Loucy (cell line): ENCODE results near the gene ANG.
"Not testable (repeated sequence)": the region's sequence is repeated elsewhere in the genome, so short reads cannot be mapped to it uniquely, and the experiment has no call there.

Source experiments
- H2AFZ ChIP-seq: fragments of 200-600 bp; sonication (generic); 2 replicates; pipeline ENCODE4 v1.6.0; 2016; ENCODE audit warnings: antibody characterized with exemption, mild to moderate bottlenecking, low read length, moderate library complexity
- H3F3A ChIP-seq: fragments of 200-600 bp; 2 replicates; pipeline ENCODE4 v1.6.0; 2016; ENCODE audit warnings: antibody characterized with exemption, low read depth, mild to moderate bottlenecking
- H3K27me3 ChIP-seq: fragments of 200-600 bp; sonication (generic); 2 replicates; pipeline ENCODE4 v1.6.1; 2014; ENCODE audit warnings: low read length, mild to moderate bottlenecking; ENCODE audit not compliant: insufficient read depth, poor library complexity, severe bottlenecking
- H3K36me3 ChIP-seq: fragments of 200-600 bp; sonication (generic); 2 replicates; pipeline ENCODE4 v1.6.1; 2016; ENCODE audit warnings: low read length; ENCODE audit not compliant: insufficient read depth
- H3K4me1 ChIP-seq: fragments of 200-600 bp; sonication (generic); 2 replicates; pipeline ENCODE4 v1.5.1; 2014; ENCODE audit warnings: low read length, mild to moderate bottlenecking; ENCODE audit not compliant: insufficient read depth, poor library complexity, severe bottlenecking
- H3K4me2 ChIP-seq: fragments of 200-600 bp; sonication (generic); 2 replicates; pipeline ENCODE4 v1.6.0; 2014; ENCODE audit warnings: antibody characterized with exemption, low read length, low read depth, mild to moderate bottlenecking; ENCODE audit not compliant: poor library complexity, severe bottlenecking
- H3K4me3 ChIP-seq: fragments of 200-600 bp; sonication (generic); 2 replicates; pipeline ENCODE4 v1.5.1; 2014; ENCODE audit warnings: low read length, mild to moderate bottlenecking, mixed read lengths; ENCODE audit not compliant: poor library complexity, severe bottlenecking
- H3K79me2 ChIP-seq: fragments of 200-600 bp; sonication (generic); 2 replicates; pipeline ENCODE4 v1.6.1; 2014; ENCODE audit warnings: low read length; ENCODE audit not compliant: insufficient read depth
- H3K9ac ChIP-seq: fragments of 200-600 bp; sonication (generic); 2 replicates; pipeline ENCODE4 v1.6.0; 2014; ENCODE audit warnings: mild to moderate bottlenecking, low read depth, low read length, moderate library complexity; ENCODE audit not compliant: poor library complexity, severe bottlenecking
- H3K9me2 ChIP-seq: fragments of 200-600 bp; sonication (generic); replicated peaks from 2 replicates; pipeline ENCODE4 v1.6.1; 2016; ENCODE audit warnings: low read depth, low read length, mixed read lengths
- H3K9me3 ChIP-seq: fragments of 200-600 bp; sonication (generic); 2 replicates; pipeline ENCODE4 v1.6.1; 2014; ENCODE audit warnings: mild to moderate bottlenecking, antibody characterized with exemption, low read length, low read depth; ENCODE audit not compliant: insufficient read depth
- H4K20me1 ChIP-seq: fragments of 200-600 bp; sonication (generic); 2 replicates; pipeline ENCODE4 v1.6.0; 2014; ENCODE audit warnings: antibody characterized with exemption, low read length, mild to moderate bottlenecking; ENCODE audit not compliant: insufficient read depth, poor library complexity, severe bottlenecking
- EZH2phosphoT487 ChIP-seq: fragments of 200-600 bp; IDR thresholded peaks from 2 replicates; pipeline ENCODE4 v1.6.1; 2018; ENCODE audit warnings: antibody characterized with exemption, mild to moderate bottlenecking, moderate library complexity, borderline replicate concordance
- TF ChIP-seq, protein P1 (sequence below): fragments of 200-600 bp; sonication (generic); conservative IDR thresholded peaks from 2 replicates; pipeline ENCODE4 v1.5.1; 2014; ENCODE audit warnings: mild to moderate bottlenecking, antibody characterized with exemption, low read length

The ANG gene

GRCh38 chr14:20723488-20723887 lies 34.9 kb downstream of the ANG start:
- no peaks in the 10 kb centered on the region for H3K9me3 ChIP-seq
- H3F3A ChIP-seq, result no peaks in the 10 kb centered on the region
- H3K79me2 ChIP-seq, result no peaks in the 10 kb centered on the region
- H3K9ac ChIP-seq, result no peak overlapping the region
- H3K4me3 ChIP-seq, result no peak overlapping the region
- H3K4me2 ChIP-seq, result no peak overlapping the region
- no peaks in the 10 kb centered on the region for H3K9me2 ChIP-seq
- no peaks in the 10 kb centered on the region for H3K36me3 ChIP-seq
- H3K27me3 ChIP-seq, result no peaks in the 10 kb centered on the region
- H2AFZ ChIP-seq, result no peak overlapping the region
- no peak for TF ChIP-seq EZH2phosphoT487
- TF ChIP-seq, protein P1, sequence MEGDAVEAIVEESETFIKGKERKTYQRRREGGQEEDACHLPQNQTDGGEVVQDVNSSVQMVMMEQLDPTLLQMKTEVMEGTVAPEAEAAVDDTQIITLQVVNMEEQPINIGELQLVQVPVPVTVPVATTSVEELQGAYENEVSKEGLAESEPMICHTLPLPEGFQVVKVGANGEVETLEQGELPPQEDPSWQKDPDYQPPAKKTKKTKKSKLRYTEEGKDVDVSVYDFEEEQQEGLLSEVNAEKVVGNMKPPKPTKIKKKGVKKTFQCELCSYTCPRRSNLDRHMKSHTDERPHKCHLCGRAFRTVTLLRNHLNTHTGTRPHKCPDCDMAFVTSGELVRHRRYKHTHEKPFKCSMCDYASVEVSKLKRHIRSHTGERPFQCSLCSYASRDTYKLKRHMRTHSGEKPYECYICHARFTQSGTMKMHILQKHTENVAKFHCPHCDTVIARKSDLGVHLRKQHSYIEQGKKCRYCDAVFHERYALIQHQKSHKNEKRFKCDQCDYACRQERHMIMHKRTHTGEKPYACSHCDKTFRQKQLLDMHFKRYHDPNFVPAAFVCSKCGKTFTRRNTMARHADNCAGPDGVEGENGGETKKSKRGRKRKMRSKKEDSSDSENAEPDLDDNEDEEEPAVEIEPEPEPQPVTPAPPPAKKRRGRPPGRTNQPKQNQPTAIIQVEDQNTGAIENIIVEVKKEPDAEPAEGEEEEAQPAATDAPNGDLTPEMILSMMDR, result no peak
- no peaks in the 10 kb centered on the region for H4K20me1 ChIP-seq
- no peaks in the 10 kb centered on the region for H3K4me1 ChIP-seq

GRCh38 chr14:20726121-20726520 lies 37.6 kb downstream of the ANG start:
- H3K27me3 ChIP-seq, H2AFZ ChIP-seq, H3K4me3 ChIP-seq, H3K9me2 ChIP-seq, H3K9ac ChIP-seq, H3K79me2 ChIP-seq, H3K4me1 ChIP-seq, H3K4me2 ChIP-seq, H3K36me3 ChIP-seq, H3K9me3 ChIP-seq, H3F3A ChIP-seq, H4K20me1 ChIP-seq: not testable (repeated sequence)

GRCh38 chr14:20726531-20726930 lies 38.0 kb downstream of the ANG start:
- no peak for TF ChIP-seq EZH2phosphoT487
- TF ChIP-seq, protein P1, result no peak
- Histone ChIP-seq H3K4me2 (no peak overlapping the region), H3F3A (no peaks in the 10 kb centered on the region), H3K9me3 (no peaks in the 10 kb centered on the region), H3K27me3 (no peaks in the 10 kb centered on the region), H3K9me2 (no peaks in the 10 kb centered on the region), H3K4me3 (no peak overlapping the region), H4K20me1 (no peaks in the 10 kb centered on the region), H3K9ac (no peak overlapping the region), H3K79me2 (no peaks in the 10 kb centered on the region), H2AFZ (no peak overlapping the region), H3K36me3 (no peaks in the 10 kb centered on the region), H3K4me1 (no peaks in the 10 kb centered on the region)

GRCh38 chr14:20730891-20731290 lies 42.3 kb downstream of the ANG start:
- no peaks in the 10 kb centered on the region for H3F3A ChIP-seq
- no peak overlapping the region for H3K4me3 ChIP-seq
- no peaks in the 10 kb centered on the region for H4K20me1 ChIP-seq
- no peaks in the 10 kb centered on the region for H3K79me2 ChIP-seq
- no peak overlapping the region for H3K4me2 ChIP-seq
- no peak overlapping the region for H3K9ac ChIP-seq
- H3K9me3 ChIP-seq, result no peaks in the 10 kb centered on the region
- no peak for TF ChIP-seq EZH2phosphoT487
- TF ChIP-seq, protein P1, result no peak
- H3K9me2 ChIP-seq, result no peaks in the 10 kb centered on the region
- no peak overlapping the region for H2AFZ ChIP-seq
- no peaks in the 10 kb centered on the region for H3K36me3 ChIP-seq
- no peaks in the 10 kb centered on the region for H3K4me1 ChIP-seq
- H3K27me3 ChIP-seq, result no peaks in the 10 kb centered on the region
